Breast epithelium (tissue), 3 donors: ENCODE results near the gene BCL2L13.

Experiments
- CTCF ChIP-seq, 3 donors: fragments of 450-650 bp; IDR thresholded peaks; one replicate each; pipeline ENCODE4 v1.5.1; 2016 to 2017; ENCODE audit warnings: antibody characterized with exemption in 3 of 3, mild to moderate bottlenecking in 3 of 3, moderate library complexity in 3 of 3
- POLR2A ChIP-seq: fragments of 450-650 bp; IDR thresholded peaks from one replicate; pipeline ENCODE4 v1.6.1; 2016; ENCODE audit warnings: antibody characterized with exemption, mild to moderate bottlenecking, moderate library complexity
- POLR2AphosphoS5 ChIP-seq, 3 donors: sonication (generic); formaldehyde crosslinking; IDR thresholded peaks; one replicate each; pipeline ENCODE4 v1.6.1; 2017; ENCODE audit warnings: antibody characterized with exemption in 3 of 3

- TF ChIP-seq CTCF (IDR thresholded peaks at IDR 0.05) (no peak), POLR2A (no peak), POLR2AphosphoS5 (IDR thresholded peaks at IDR 0.05) (no peak)
Observed at GRCh38 chr22:17774926-17775685, 136.5 kb downstream of the BCL2L13 start.
